MCF 10A (cell line): ENCODE data around the gene GCM1. TPM values are rescaled to one million over a fixed set of nuclear protein-coding genes. Genes with fewer than 3 reads are reported as not detected.

ENCODE experiments used
- BruUV-seq: library from RNA; stranded (reverse); fragments of 400-500 nt; replicated peaks from 2 replicates; lab custom pipeline; 2021; lab: Mats Ljungman, UMichigan
- CTCF ChIA-PET: fragments of 300-600 bp; sonication (Branson Sonifier 250); formaldehyde crosslinking; extraction: SDS; loops from one replicate; lab custom pipeline; 2021; ENCODE audit warnings: antibody characterized with exemption, inconsistent platforms; lab: Yijun Ruan, JAX
- POLR2A ChIA-PET: fragments of 300-600, 350-650 bp; sonication (Branson Sonifier 250); formaldehyde crosslinking; extraction: SDS; loops from one replicate; lab custom pipeline; 2020; ENCODE audit warnings: antibody characterized with exemption, inconsistent platforms; lab: Yijun Ruan, JAX
- DNase-seq: peaks from one replicate; pipeline ENCODE4 v3.0.0-alpha.2; 2018; ENCODE audit not compliant: unreplicated experiment
- H3K27ac Mint-ChIP-seq: one replicate; pipeline ENCODE4 v1.8.0; 2022; ENCODE audit warnings: mild to moderate bottlenecking, low read depth, mixed read lengths; ENCODE audit not compliant: unreplicated experiment
- H3K27me3 Mint-ChIP-seq: one replicate; pipeline ENCODE4 v1.8.0; 2022; ENCODE audit warnings: mixed read lengths; ENCODE audit not compliant: insufficient read depth, unreplicated experiment
- H3K36me3 Mint-ChIP-seq: one replicate; pipeline ENCODE4 v1.8.0; 2022; ENCODE audit warnings: mild to moderate bottlenecking, moderate library complexity, mixed read lengths; ENCODE audit not compliant: insufficient read depth, unreplicated experiment
- H3K4me1 Mint-ChIP-seq: one replicate; pipeline ENCODE4 v1.8.0; 2022; ENCODE audit warnings: mixed read lengths; ENCODE audit not compliant: insufficient read depth, unreplicated experiment
- H3K4me3 Mint-ChIP-seq: one replicate; pipeline ENCODE4 v1.8.0; 2022; ENCODE audit warnings: mild to moderate bottlenecking, moderate library complexity, mixed read lengths; ENCODE audit not compliant: unreplicated experiment
- H3K9me3 Mint-ChIP-seq: one replicate; pipeline ENCODE4 v1.8.0; 2022; ENCODE audit warnings: mixed read lengths; ENCODE audit not compliant: unreplicated experiment
- CTCF ChIP-seq: fragments of 200-600 bp; IDR thresholded peaks from one replicate; pipeline ENCODE4 v1.8.0; 2022; ENCODE audit warnings: antibody characterized with exemption, mild to moderate bottlenecking; ENCODE audit not compliant: unreplicated experiment
- intact Hi-C: fragments of 100-400 bp; cut with micrococcal nuclease; formaldehyde crosslinking; loops from 2 replicates; pipeline ENCODE4 v1.14.1; 2022
- total RNA-seq: library from RNA; stranded (reverse); gene quantifications from 2 replicates; pipeline ENCODE4 v1.2.3, GENCODE V29; 2022

GCM1 gene
- total RNA-seq, 1 experiment from 2014 or later = not detected

- Mint-ChIP-seq H3K27ac (peak overlapping the region; percentile 60), H3K27me3 (no peaks in the 10 kb centered on the region), H3K9me3 (no peaks in the 10 kb centered on the region), H3K4me3 (no peak overlapping the region), H3K4me1 (peaks cover 21% of the 10 kb centered on the region), H3K36me3 (no peaks in the 10 kb centered on the region)
- BruUV-seq = no TSS peak
- intact Hi-C loops = no loop called here
- CTCF ChIA-PET = interaction anchor here (0.7 to 1.2 kb wide), 2 partner anchors 20 to 31 kb away, joined by 3 read pairs; no protein-coding TSS in a partner anchor
- DNase-seq = peak; percentile 55
- POLR2A ChIA-PET = interaction anchor here (0.6 to 1.3 kb wide), 3 partner anchors 13 to 289 kb away, joined by 3 to 5 read pairs (median 4); no protein-coding TSS in a partner anchor
- TF ChIP-seq CTCF = no peak
Measured at GRCh38 chr6:53119772-53120409, 28.8 kb downstream of the GCM1 start.

- Mint-ChIP-seq H3K4me3 (no peak overlapping the region), H3K27me3 (no peaks in the 10 kb centered on the region), H3K36me3 (no peaks in the 10 kb centered on the region), H3K4me1 (peaks cover 20% of the 10 kb centered on the region), H3K27ac (peak overlapping the region; percentile 60), H3K9me3 (no peaks in the 10 kb centered on the region)
- DNase-seq = no peak
- intact Hi-C loops = no loop called here
- BruUV-seq = no TSS peak
- no peak for TF ChIP-seq CTCF
- ChIA-PET CTCF (interaction anchor here (0.6 to 1.2 kb wide), 2 partner anchors 20 to 712 kb away, joined by 3 read pairs; no protein-coding TSS in a partner anchor), POLR2A (interaction anchor here (0.6 to 1.3 kb wide), 3 partner anchors 12 to 289 kb away, joined by 3 to 5 read pairs (median 4); no protein-coding TSS in a partner anchor)
Measured at GRCh38 chr6:53119349-53119748, 29.3 kb downstream of the GCM1 start.

DNA sequence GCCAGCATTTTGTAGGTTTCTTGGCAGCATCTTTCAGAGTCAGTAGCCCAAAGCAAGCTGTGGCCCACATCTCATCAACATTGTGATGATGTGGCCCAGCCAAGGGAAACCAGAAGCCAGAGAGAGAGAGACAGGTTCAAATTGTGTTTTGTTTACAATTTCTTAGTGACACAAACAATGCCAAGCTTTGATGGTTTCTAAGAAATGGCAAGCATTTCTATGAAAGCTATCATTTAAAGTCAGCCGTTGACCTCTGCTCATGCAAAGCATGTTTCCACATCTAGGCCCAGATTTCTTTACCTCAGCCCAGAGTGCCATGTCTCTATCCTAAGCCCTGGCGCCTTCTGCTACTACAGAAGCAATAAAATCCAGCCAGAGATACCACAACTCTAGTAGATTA lies 32.9 kb downstream of the GCM1 start:
- ChIA-PET POLR2A (no interaction called here), CTCF (interaction anchor here (1.1 kb wide), 1 partner anchor 9 kb away, joined by 3 read pairs; no protein-coding TSS in a partner anchor)
- no peaks in the 10 kb centered on the region for H3K9me3 Mint-ChIP-seq
- no peak overlapping the region for H3K27ac Mint-ChIP-seq
- intact Hi-C loops = no loop called here
- no TSS peak for BruUV-seq
- H3K27me3 Mint-ChIP-seq = no peaks in the 10 kb centered on the region
- peaks cover 37% of the 10 kb centered on the region for H3K4me1 Mint-ChIP-seq
- no peak for DNase-seq
- no peak overlapping the region for H3K4me3 Mint-ChIP-seq
- TF ChIP-seq CTCF = no peak
- H3K36me3 Mint-ChIP-seq = no peaks in the 10 kb centered on the region

DNA sequence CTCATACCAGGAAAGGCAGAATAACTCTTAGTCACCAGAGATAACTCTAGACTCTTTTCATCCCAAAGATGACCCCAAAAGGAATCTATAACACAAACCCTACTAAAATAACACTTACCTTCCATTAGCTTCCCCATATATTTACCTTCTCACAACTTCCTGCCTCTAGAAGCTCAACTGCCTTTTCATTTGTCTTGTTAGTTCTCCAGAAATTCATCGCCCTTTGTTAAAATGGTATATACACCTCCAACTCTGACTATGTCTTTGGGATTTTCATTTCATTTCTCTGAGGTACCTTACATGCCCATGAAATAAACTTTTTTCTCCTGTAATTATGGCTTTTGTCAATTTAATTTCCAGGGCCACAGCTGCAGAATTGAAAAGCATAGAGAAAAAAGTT lies 33.5 kb downstream of the GCM1 start:
- H3K27ac Mint-ChIP-seq = no peak overlapping the region
- H3K27me3 Mint-ChIP-seq = no peaks in the 10 kb centered on the region
- ChIA-PET POLR2A (no interaction called here), CTCF (interaction anchor here (0.5 to 1.1 kb wide), 2 partner anchors 8 to 117 kb away, joined by 3 to 4 read pairs; no protein-coding TSS in a partner anchor)
- H3K4me3 Mint-ChIP-seq = no peak overlapping the region
- no peaks in the 10 kb centered on the region for H3K36me3 Mint-ChIP-seq
- no TSS peak for BruUV-seq
- H3K9me3 Mint-ChIP-seq = no peaks in the 10 kb centered on the region
- TF ChIP-seq CTCF = no peak
- H3K4me1 Mint-ChIP-seq = peaks cover 32% of the 10 kb centered on the region
- intact Hi-C loops = no loop called here
- no peak for DNase-seq
